HG02678 (cell line): ENCODE measurements around the gene WDR88.
"Not testable (repeated sequence)": the region's sequence is repeated elsewhere in the genome, so short reads cannot be mapped to it uniquely, and the experiment has no call there.

Source experiments
- ATAC-seq: cut with Tn5 transposase; IDR thresholded peaks from one replicate; pipeline ENCODE4 v1.9.1; 2021; ENCODE audit warnings: mild to moderate bottlenecking, moderate library complexity; ENCODE audit not compliant: unreplicated experiment

Gene WDR88

DNA sequence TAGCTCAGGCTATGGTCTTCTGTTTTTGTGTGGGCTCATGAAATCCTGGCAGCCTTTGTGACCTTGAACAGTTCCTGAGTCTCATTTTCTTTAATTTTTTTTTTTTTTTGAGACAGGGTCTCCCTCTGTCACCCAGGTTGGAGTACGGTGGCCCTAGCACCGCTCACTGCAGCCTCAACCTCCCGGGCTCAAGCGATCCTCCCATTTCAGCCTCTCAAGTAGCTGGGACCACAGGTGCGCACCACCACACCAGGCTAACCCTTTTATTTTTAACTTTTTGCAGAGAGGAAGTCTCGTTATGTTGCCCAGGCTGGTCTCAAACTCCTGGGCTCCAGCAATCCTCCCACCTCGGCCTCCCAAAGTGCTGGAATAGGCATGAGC is 77.9 kb downstream of the WDR88 start:
- not testable (repeated sequence) for ATAC-seq

DNA sequence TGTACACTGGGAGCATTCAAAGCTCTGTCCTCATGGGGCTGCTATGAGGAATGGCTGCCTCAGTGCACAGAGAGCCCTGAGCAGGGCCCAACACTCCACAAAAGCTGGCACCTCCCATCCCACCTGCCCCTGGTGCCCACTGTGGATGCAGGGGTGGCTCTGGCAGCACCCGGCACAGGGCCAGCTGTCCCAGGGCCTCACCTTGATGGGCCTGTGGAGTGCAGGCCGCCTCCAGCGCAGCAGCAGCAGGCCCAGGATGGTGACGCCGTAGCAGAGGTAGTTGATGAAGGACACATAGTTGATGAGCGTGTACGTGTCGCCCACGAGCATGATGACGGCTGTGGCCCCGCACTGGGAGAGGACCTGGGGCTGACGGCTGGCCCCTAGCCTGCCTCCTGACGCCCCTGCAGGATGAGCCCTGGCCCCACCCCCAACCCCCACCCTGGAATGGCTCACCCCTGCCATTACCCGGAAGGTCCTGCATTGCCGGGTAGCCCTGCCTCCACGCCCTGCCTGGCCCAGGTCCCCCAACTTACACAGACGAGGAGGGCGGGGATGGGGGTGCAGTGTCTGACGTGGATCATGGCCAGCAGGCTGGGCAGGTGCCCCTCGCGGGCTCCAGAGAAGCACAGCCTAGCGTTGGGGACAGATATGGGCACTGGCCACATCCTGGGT is 78.5 kb downstream of the WDR88 start:
- ATAC-seq = no peak

DNA sequence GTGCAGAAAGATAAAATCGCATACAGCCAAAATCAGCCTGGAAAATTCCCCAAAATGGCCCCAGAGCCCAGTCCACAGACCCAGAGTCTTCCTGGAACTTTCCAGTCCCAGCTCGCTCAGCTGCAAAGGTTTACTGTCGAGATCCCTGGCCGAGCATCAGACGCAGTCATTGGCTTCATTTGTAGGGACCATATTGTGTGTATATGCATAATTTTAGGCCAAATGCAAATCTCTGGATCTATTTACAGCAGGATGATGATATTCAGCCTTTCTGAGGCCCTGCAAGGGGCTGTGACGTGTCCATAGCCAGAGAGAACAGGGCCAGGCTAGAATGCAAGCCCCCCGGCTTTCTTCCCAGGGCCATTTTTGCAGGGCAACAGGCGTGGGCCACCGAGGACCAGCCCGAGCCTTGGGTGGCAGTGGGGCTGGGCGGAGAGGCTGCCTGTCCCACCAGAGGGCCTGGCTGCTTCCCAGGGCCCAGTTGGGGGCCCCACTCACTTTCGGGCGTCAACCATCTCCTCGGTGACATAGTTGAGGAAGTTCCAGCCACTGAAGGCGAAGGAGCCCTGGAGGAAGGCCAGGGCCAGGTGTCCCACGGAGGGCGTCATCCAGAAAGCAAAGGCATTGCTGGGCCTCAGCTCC is 80.0 kb downstream of the WDR88 start:
- ATAC-seq = no peak

- no peak for ATAC-seq
These were observed 80.7 kb downstream of the WDR88 start for GRCh38 chr19:33212436-33213172.

DNA sequence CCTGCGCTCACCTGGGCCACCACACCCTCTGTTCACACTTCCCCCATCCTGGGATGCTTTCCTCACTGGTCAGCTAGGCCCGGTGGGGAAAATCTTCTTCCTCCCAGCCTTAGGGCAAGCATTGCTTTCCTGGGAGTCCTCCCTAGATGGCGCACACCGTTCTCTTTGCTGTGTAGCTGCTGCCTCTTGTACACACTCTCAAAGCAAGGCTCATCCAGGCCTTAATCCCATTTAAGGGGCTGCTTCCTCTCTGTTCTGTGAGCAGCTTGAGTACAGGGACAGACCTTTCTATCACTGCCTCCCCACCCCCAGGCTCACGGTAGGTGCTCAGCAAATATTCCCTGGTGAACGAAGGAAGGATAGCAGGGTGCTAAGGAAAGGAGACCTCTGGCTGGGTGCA is 82.7 kb downstream of the WDR88 start:
- ATAC-seq = no peak

- ATAC-seq = no peak
These were observed 83.7 kb downstream of the WDR88 start for GRCh38 chr19:33215438-33216197.

GRCh38 chr19:33216198-33216830 is 84.4 kb downstream of the WDR88 start:
- no peak for ATAC-seq

- no peak for ATAC-seq
These were observed 86.0 kb downstream of the WDR88 start for GRCh38 chr19:33217881-33218280.

DNA sequence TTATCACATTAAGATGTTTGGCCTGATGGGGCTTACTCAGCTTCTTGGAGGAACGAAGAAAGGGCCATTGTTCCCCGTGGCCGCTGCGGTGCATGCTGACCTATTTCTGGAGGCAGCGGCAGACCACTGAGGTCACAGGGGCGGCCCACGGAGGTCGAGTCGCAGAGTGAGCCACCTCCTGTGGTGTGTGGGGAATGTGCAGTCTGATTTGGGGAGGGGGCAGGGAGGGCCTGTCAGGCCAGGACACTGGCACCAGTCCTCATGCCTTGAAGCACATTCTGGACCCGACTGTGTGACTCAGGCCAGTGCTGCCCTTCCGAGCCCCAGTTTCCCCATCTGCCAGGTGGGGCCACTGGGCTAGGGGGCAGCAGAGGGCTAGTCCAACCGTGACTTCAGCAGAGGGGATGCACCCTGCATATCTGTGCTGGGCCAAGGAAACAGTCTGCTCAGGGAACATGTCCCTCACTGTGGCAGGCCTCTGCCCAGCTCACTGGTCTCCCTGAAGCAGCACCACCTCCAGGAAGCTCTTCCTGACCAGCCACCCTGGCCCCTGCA is 87.4 kb downstream of the WDR88 start:
- ATAC-seq = no peak

DNA sequence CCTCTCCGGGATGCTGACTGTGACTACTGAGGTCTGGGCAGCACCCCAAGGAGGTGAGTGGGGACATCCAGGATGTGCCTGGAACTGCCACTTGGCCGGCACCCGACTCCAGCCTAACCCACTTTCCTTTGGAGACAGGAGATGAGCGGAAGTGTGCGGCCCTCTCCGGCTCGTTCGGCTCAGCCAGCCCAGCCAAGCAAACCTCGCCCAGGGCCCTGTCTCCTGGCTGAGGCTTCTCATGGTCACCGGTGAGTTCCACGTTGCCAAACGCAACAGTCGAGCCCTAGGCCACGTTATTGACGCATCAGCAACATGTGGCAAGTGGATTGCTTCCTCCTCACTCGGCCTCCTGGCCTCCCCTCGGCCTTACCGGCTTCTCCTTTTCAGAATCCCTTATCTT is 88.2 kb downstream of the WDR88 start:
- ATAC-seq = no peak

DNA sequence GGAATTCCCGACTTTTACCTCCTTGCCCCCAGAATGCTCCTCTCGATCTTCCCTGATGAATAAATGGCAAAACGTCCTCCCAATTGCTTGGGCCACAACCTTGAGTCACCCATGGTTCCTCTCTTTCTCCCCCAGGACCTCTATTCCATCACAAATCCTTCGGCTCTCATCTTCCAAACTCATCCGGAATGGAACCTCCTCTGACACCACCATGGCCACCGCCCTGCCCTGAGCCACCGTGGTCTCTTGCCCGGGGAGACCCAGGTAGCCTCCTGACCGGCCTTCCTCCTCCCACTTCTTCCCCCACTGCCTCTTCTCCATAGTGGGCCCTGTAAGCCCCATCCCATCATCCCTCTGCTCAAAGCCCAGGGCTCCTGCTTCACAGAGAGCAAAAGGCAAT is 88.8 kb downstream of the WDR88 start:
- no peak for ATAC-seq

GRCh38 chr19:33221638-33222037 is 89.7 kb downstream of the WDR88 start:
- ATAC-seq = no peak

DNA sequence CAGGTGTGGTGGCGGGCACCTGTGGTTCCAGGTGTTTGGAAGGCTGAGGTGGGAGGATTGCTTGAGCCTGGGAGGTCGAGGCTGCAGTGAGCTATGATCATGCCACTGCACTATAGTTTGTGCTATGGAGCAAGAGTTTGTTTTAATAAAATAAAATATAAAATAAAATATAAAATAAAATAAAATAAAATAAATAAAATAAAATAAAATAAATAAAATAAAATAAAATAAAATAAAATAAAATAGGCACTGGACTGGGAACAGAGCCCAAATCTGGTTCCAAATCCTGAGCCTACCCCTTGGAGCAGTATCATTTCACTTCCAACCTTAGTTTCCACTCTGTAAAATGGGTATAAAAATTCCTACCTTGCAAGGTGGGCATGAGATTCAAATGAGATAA is 90.3 kb downstream of the WDR88 start:
- not testable (repeated sequence) for ATAC-seq

- no peak for ATAC-seq
These were observed 93.0 kb downstream of the WDR88 start for GRCh38 chr19:33224694-33225457.
